ENCODE data around the gene GNG2.

DNA sequence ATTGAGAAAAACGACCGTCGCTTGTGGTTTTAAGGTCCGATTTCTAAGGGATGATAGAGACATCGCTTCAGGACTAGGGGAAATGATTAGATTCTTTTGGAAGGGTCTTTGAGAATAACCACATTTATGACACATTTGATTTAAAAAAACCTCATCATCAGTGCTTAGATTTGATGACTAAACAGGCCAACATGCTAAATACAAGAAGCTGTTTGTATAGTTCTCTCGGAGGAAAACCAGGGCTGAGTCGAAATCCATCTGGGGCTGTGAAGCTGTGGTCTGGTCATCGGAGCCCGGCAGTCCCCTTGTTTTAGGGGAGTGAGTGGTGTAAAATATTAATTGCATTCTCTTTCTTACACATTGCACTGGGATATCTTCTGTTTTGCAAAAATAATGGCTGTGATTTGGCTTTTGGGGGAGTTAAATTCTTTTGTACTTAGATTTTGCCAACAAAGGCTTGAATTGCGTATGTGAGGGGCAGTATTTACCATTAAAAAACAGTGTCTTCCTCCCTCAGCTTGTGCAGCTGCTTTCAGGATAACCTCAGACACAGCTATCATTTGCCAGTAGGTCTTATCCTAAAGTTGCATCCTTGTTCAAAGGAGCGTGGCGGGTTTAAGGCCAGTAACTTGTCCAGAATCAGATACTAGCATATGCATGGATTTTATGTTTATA is 550 bp downstream of the GNG2 start:
- TF ChIP-seq, protein P1, sequence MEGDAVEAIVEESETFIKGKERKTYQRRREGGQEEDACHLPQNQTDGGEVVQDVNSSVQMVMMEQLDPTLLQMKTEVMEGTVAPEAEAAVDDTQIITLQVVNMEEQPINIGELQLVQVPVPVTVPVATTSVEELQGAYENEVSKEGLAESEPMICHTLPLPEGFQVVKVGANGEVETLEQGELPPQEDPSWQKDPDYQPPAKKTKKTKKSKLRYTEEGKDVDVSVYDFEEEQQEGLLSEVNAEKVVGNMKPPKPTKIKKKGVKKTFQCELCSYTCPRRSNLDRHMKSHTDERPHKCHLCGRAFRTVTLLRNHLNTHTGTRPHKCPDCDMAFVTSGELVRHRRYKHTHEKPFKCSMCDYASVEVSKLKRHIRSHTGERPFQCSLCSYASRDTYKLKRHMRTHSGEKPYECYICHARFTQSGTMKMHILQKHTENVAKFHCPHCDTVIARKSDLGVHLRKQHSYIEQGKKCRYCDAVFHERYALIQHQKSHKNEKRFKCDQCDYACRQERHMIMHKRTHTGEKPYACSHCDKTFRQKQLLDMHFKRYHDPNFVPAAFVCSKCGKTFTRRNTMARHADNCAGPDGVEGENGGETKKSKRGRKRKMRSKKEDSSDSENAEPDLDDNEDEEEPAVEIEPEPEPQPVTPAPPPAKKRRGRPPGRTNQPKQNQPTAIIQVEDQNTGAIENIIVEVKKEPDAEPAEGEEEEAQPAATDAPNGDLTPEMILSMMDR (IDR thresholded peaks at IDR 0.05; ENCODE audit: borderline replicate concordance, extremely low read depth, low read length, poor library complexity, severe bottlenecking): no peak
- no peak for TF ChIP-seq EZH2 (IDR thresholded peaks at IDR 0.05; ENCODE audit: borderline replicate concordance, low read depth, low read length, severe bottlenecking)
